Mucosa of rectum (tissue), 2 donors: ENCODE data around the gene FAN1.

Experiments used
- H3K27ac ChIP-seq, 2 donors: one replicate each; pipeline ENCODE4 v1.7.0; 2013; ENCODE audit warnings: inconsistent platforms in 2 of 2, low read depth in 2 of 2, low read length in 2 of 2
- H3K27me3 ChIP-seq, 2 donors: one replicate each; pipeline ENCODE4 v1.7.0; 2013; ENCODE audit warnings: low read length in 2 of 2; ENCODE audit not compliant: control insufficient read depth in 2 of 2, insufficient read depth in 2 of 2
- H3K36me3 ChIP-seq, 2 donors: one replicate each; pipeline ENCODE4 v1.7.0; 2013; ENCODE audit warnings: low read length in 2 of 2; ENCODE audit not compliant: control insufficient read depth in 2 of 2, insufficient read depth in 2 of 2
- H3K4me1 ChIP-seq, 2 donors: one replicate each; pipeline ENCODE4 v1.7.0; 2013; ENCODE audit warnings: low read length in 2 of 2, mild to moderate bottlenecking in 1 of 2; ENCODE audit not compliant: control insufficient read depth in 2 of 2, insufficient read depth in 2 of 2
- H3K4me3 ChIP-seq, 2 donors: one replicate each; pipeline ENCODE4 v1.7.0; 2013; ENCODE audit warnings: low read length in 2 of 2
- H3K9ac ChIP-seq, 2 donors: one replicate each; pipeline ENCODE4 v1.7.0; 2013; ENCODE audit warnings: low read length in 2 of 2, low read depth in 1 of 2, mild to moderate bottlenecking in 1 of 2
- H3K9me3 ChIP-seq, 2 donors: one replicate each; pipeline ENCODE4 v1.7.0; 2013; ENCODE audit warnings: low read length in 2 of 2; ENCODE audit not compliant: control insufficient read depth in 2 of 2
- donor health status: healthy.
- donor health status: Normal muscosa, but diverticular disease.

The FAN1 gene

DNA sequence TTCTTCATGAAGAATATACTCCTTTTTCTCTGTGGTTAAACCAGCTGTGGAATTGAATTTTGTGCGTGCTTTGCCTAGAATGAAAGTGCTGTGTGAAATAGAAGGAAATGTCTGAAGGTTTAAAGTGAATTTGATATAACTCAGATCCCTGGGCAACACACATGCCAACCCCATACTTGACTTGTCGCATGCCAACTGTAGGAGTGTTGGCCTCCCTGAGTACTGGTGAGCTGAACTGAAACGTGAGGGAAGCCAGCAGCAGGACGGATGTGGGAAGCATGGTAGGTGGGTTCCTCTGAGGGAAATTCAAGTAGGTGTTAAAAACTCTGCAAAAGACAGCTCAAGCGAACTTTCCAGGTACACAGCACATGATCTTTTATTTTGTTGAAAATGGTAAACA lies 14.7 kb downstream of the FAN1 start:
- H3K9me3 ChIP-seq, result no peaks in the 10 kb centered on the region
- peaks cover 37 to 69% of the 10 kb centered on the region in 2 donors for H3K36me3 ChIP-seq
- peaks cover 0 to 10% of the 10 kb centered on the region in 2 donors for H3K4me1 ChIP-seq
- H3K27me3 ChIP-seq, result no peaks in the 10 kb centered on the region
- no peak overlapping the region for H3K4me3 ChIP-seq
- no peak overlapping the region for H3K9ac ChIP-seq
- H3K27ac ChIP-seq, result no peak overlapping the region

DNA sequence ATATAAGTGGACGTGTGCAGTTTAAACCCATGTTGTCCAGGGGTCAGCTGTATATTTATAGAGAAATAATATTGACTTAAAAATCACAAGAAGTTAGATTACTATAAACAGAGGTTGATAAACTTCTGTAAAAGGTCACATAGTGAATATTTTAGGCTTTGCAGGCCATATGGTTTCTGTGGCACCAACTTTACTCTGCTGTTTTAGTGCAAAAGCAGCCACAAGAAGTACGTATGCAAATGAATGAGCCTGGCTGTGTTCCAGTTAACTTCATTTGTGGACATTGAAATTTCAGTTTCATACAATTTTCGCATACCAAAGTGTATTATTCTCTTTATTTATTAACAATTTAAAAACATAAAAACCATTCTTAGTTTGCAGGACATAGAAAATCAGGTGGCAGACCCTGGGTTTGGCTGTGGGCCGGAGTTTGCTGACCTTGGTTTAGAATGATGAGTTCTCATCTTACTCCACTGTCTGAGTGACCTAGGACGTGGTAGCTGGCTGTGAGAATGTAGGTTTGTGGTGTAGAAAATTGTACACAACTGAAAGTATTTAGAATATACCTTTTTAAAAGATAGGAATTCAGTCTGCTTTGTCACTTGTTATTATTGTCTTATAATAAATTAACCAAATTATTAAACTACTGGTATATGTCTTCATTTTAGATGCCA lies 16.3 kb downstream of the FAN1 start:
- Histone ChIP-seq H3K9me3 (no peaks in the 10 kb centered on the region), H3K27ac (no peak overlapping the region), H3K4me1 (peaks cover 0 to 12% of the 10 kb centered on the region in 2 donors), H3K27me3 (no peaks in the 10 kb centered on the region), H3K4me3 (no peak overlapping the region), H3K36me3 (peaks cover 50 to 69% of the 10 kb centered on the region in 2 donors), H3K9ac (no peak overlapping the region)

DNA sequence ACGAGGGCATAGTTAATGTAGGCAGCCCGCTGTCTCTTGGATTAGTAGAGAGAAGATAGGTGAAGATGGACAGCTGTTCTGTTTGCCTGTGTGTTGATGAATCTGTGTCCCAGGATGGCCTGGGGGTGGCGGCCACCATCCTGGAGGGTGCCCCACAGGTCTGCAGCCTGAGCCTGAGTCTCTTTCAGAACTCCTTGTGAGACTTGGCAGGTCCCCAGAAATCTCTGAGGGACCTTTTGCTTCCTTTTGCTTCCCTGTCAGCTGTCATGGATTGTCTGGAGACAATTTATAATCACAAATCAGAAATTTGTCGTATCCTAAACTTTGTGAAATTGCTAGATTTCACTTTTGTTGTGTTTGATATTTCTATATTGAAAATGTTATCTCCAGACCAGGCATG lies 17.4 kb downstream of the FAN1 start:
- Histone ChIP-seq H3K9me3 (no peaks in the 10 kb centered on the region), H3K27me3 (no peaks in the 10 kb centered on the region), H3K4me1 (peaks cover 0 to 12% of the 10 kb centered on the region in 2 donors), H3K9ac (no peak overlapping the region), H3K4me3 (no peak overlapping the region), H3K36me3 (peaks cover 58 to 77% of the 10 kb centered on the region in 2 donors), H3K27ac (no peak overlapping the region)

GRCh38 chr15:30921781-30922479 lies 18.2 kb downstream of the FAN1 start:
- H3K36me3 ChIP-seq, result peaks cover 65 to 76% of the 10 kb centered on the region in 2 donors
- no peaks in the 10 kb centered on the region for H3K27me3 ChIP-seq
- H3K4me3 ChIP-seq, result no peak overlapping the region
- no peaks in the 10 kb centered on the region for H3K9me3 ChIP-seq
- H3K4me1 ChIP-seq, result peaks cover 0 to 12% of the 10 kb centered on the region in 2 donors
- H3K9ac ChIP-seq, result no peak overlapping the region
- H3K27ac ChIP-seq, result peak overlapping the region in 1 of 2 donors; percentile 9

- no peak overlapping the region for H3K9ac ChIP-seq
- H3K36me3 ChIP-seq, result peaks cover 73 to 80% of the 10 kb centered on the region in 2 donors
- no peaks in the 10 kb centered on the region for H3K27me3 ChIP-seq
- H3K9me3 ChIP-seq, result no peaks in the 10 kb centered on the region
- no peak overlapping the region for H3K4me3 ChIP-seq
- peak overlapping the region; percentile 43 to 74 for H3K27ac ChIP-seq
- peaks cover 0 to 12% of the 10 kb centered on the region in 2 donors for H3K4me1 ChIP-seq
These were observed 19.0 kb downstream of the FAN1 start for GRCh38 chr15:30922480-30923311.

DNA sequence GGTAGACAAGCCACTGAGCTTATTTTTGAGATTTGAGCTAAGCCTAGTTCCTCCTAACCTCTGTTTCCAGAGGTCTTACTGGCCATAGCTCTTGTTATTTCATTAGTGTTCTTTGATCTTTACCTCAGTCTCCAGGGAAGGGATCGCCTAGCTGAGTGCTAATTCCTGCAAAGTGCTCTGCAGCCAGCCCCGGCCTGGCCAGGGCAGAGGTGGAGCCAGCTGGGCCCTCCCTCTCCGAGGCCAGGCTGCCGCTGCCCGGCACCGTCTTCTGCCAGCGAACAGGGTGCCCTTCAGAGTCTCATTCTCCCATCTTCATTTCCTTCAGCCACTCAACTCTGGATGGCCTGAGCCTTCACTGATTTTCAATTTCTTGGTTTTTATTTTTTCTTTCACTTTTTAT lies 19.7 kb downstream of the FAN1 start:
- Histone ChIP-seq H3K9ac (peak overlapping the region in 1 of 2 donors; percentile 21), H3K27me3 (no peaks in the 10 kb centered on the region), H3K27ac (peak overlapping the region; percentile 43 to 74), H3K36me3 (peaks cover 73 to 77% of the 10 kb centered on the region in 2 donors), H3K9me3 (no peaks in the 10 kb centered on the region), H3K4me1 (peaks cover 0 to 12% of the 10 kb centered on the region in 2 donors), H3K4me3 (no peak overlapping the region)

GRCh38 chr15:30924353-30924752 lies 20.6 kb downstream of the FAN1 start:
- no peak overlapping the region for H3K9ac ChIP-seq

DNA sequence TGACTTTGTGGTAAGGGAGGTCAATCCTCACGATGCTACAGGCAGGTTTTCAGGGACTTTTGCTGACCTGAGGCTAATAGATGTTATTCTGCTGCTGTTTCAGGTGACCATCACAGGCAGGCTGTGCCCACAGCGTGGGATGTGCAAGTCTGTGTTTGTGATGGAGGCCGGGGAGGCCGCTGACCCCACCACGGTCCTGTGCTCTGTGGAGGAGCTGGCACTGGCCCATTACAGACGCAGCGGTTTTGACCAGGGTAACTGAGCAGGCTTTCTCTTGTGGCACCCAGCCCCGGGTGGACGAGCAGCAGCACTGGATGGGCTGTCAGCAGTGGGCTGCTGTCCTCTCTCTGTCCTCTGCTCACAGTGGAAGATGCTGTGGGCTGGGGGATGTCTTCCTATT lies 22.0 kb downstream of the FAN1 start:
- no peaks in the 10 kb centered on the region for H3K27me3 ChIP-seq
- H3K36me3 ChIP-seq, result peaks cover 71 to 76% of the 10 kb centered on the region in 2 donors
- no peaks in the 10 kb centered on the region for H3K9me3 ChIP-seq
- no peak overlapping the region for H3K9ac ChIP-seq
- H3K27ac ChIP-seq, result no peak overlapping the region
- peaks cover 0 to 12% of the 10 kb centered on the region in 2 donors for H3K4me1 ChIP-seq
- no peak overlapping the region for H3K4me3 ChIP-seq

More at GRCh38 chr15:30924353-30924752, 20.6 kb downstream of the FAN1 start:
- no peaks in the 10 kb centered on the region for H3K27me3 ChIP-seq
- H3K4me1 ChIP-seq, result peaks cover 0 to 12% of the 10 kb centered on the region in 2 donors
- H3K36me3 ChIP-seq, result peaks cover 73 to 78% of the 10 kb centered on the region in 2 donors
- no peak overlapping the region for H3K4me3 ChIP-seq
- no peak overlapping the region for H3K27ac ChIP-seq
- H3K9me3 ChIP-seq, result no peaks in the 10 kb centered on the region

GRCh38 chr15:30926161-30926560 lies 22.4 kb downstream of the FAN1 start:
- Histone ChIP-seq H3K36me3 (peaks cover 70 to 75% of the 10 kb centered on the region in 2 donors), H3K4me3 (no peak overlapping the region), H3K9ac (no peak overlapping the region), H3K27ac (no peak overlapping the region), H3K4me1 (peaks cover 0 to 12% of the 10 kb centered on the region in 2 donors), H3K9me3 (no peaks in the 10 kb centered on the region), H3K27me3 (no peaks in the 10 kb centered on the region)
